Suprapubic skin (tissue), 4 donors: ENCODE measurements around the gene ABHD17C. TPM values are rescaled to one million over a fixed set of nuclear protein-coding genes. Genes with fewer than 3 reads are reported as not detected.

Experiments used
- DNase-seq, 2 donors: peaks; one replicate each; pipeline ENCODE4 v3.0.0-alpha.2; 2019; ENCODE audit warnings: low spot score in 2 of 2
- H3K27ac ChIP-seq: fragments of 200-600 bp; sonication (generic); one replicate; pipeline ENCODE4 v1.5.1; 2019
- H3K27me3 ChIP-seq: fragments of 200-600 bp; sonication (generic); one replicate; pipeline ENCODE4 v1.5.1; 2019
- H3K36me3 ChIP-seq: fragments of 200-600 bp; sonication (generic); one replicate; pipeline ENCODE4 v1.5.1; 2019
- H3K4me1 ChIP-seq: fragments of 200-600 bp; sonication (generic); one replicate; pipeline ENCODE4 v1.5.1; 2019
- H3K4me3 ChIP-seq: fragments of 200-600 bp; sonication (generic); one replicate; pipeline ENCODE4 v1.5.1; 2019; ENCODE audit warnings: mild to moderate bottlenecking
- H3K9me3 ChIP-seq: fragments of 200-600 bp; sonication (generic); one replicate; pipeline ENCODE4 v1.5.1; 2019
- EP300 ChIP-seq: sonication (generic); formaldehyde crosslinking; IDR thresholded peaks from one replicate; pipeline ENCODE4 v1.6.1; 2017; ENCODE audit warnings: antibody characterized with exemption
- POLR2A ChIP-seq, 2 donors: fragments of 450-650 bp; IDR thresholded peaks; one replicate each; pipeline ENCODE4 v1.6.1; 2017; ENCODE audit warnings: antibody characterized with exemption in 2 of 2, mild to moderate bottlenecking in 2 of 2, moderate library complexity in 2 of 2
- POLR2AphosphoS5 ChIP-seq, 3 donors: sonication (generic); formaldehyde crosslinking; IDR thresholded peaks; one replicate each; pipeline ENCODE4 v1.6.1; 2017; ENCODE audit warnings: antibody characterized with exemption in 3 of 3
- WGBS: methylation state at CpG from one replicate; pipeline ENCODE4 v1.1.5; 2018; 5-methylcytosine and 5-hydroxymethylcytosine counted together
- total RNA-seq, 4 donors: library from RNA; depleted of rRNA; stranded (reverse); fragments of >200 nt; gene quantifications; one replicate each; pipeline ENCODE4 v1.1.0, GENCODE V29; 2016
- TF ChIP-seq, protein P1 (sequence below), 2 donors: fragments of 200-600 bp in 1 of 2; fragments of 450-650 bp in 1 of 2; sonication (generic) in 1 of 2; IDR thresholded peaks; one replicate each; pipeline ENCODE4 v1.5.1; 2016 to 2019; ENCODE audit warnings: antibody characterized with exemption in 2 of 2, mild to moderate bottlenecking in 1 of 2, moderate library complexity in 1 of 2

Gene ABHD17C
- total RNA-seq, 4 donors from 2014 or later: 15.6 to 25.3 (median 21.1) TPM

GRCh38 chr15:80679167-80679803 is 15.8 kb upstream of the ABHD17C start:
- 59% methylated on average over 7 of the region's 7 CpGs for WGBS
- no peak for DNase-seq

DNA sequence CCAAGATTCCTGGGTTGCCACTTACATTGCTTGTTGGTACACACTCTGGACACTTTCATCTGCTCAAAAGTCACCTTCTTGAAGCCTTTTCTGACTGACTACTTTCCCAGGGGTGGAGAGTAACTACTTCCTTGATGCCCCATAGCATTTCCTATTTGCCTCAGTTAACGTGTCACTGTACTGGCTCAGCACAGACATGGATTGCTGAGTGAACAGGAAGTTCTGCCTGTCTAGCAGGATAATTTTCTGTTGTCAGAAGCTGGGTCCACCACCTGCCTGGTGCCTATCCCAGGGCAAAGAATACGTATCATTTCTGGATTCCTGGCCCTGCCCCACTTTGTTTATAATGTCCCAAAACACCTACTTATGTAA is 15.3 kb upstream of the ABHD17C start:
- TF ChIP-seq, protein P1, sequence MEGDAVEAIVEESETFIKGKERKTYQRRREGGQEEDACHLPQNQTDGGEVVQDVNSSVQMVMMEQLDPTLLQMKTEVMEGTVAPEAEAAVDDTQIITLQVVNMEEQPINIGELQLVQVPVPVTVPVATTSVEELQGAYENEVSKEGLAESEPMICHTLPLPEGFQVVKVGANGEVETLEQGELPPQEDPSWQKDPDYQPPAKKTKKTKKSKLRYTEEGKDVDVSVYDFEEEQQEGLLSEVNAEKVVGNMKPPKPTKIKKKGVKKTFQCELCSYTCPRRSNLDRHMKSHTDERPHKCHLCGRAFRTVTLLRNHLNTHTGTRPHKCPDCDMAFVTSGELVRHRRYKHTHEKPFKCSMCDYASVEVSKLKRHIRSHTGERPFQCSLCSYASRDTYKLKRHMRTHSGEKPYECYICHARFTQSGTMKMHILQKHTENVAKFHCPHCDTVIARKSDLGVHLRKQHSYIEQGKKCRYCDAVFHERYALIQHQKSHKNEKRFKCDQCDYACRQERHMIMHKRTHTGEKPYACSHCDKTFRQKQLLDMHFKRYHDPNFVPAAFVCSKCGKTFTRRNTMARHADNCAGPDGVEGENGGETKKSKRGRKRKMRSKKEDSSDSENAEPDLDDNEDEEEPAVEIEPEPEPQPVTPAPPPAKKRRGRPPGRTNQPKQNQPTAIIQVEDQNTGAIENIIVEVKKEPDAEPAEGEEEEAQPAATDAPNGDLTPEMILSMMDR (IDR thresholded peaks at IDR 0.05): no peak
- TF ChIP-seq POLR2AphosphoS5 (IDR thresholded peaks at IDR 0.05): no peak
- WGBS: 31% methylated on average over 2 of the region's 2 CpGs
- H3K9me3 ChIP-seq: no peaks in the 10 kb centered on the region
- H3K4me1 ChIP-seq: peaks cover 8% of the 10 kb centered on the region
- no peaks in the 10 kb centered on the region for H3K27me3 ChIP-seq
- no peak overlapping the region for H3K4me3 ChIP-seq
- no peak for DNase-seq
- H3K27ac ChIP-seq: peak overlapping the region; percentile 59
- no peaks in the 10 kb centered on the region for H3K36me3 ChIP-seq

More at GRCh38 chr15:80679167-80679803, 15.8 kb upstream of the ABHD17C start:
- peaks cover 12% of the 10 kb centered on the region for H3K4me1 ChIP-seq
- H3K4me3 ChIP-seq: no peak overlapping the region
- no peaks in the 10 kb centered on the region for H3K36me3 ChIP-seq
- peak overlapping the region; percentile 59 for H3K27ac ChIP-seq
- H3K9me3 ChIP-seq: no peaks in the 10 kb centered on the region
- TF ChIP-seq POLR2AphosphoS5 (IDR thresholded peaks at IDR 0.05) (peak in 1 of 3 donors; percentile 20), POLR2A (IDR thresholded peaks at IDR 0.05) (no peak)
- H3K27me3 ChIP-seq: no peaks in the 10 kb centered on the region

DNA sequence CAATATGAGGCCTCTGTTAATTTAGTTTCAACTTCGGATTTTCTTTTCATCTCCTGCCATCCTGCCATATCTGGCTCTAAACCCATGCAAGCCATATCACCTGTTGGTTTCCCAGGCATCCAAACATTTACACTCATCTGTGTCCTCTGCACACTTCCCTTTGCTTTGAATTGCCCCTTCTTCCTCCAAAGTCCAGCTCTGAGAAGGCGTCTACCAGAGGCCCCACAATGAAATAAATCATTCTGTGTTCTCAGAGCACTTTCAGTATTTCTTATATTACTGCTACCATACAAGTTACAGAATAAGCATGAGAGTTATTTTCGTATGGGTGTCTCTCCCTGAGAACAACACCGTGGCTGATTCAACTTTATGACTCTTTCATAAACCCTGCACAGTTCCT is 12.9 kb upstream of the ABHD17C start:
- peaks cover 7% of the 10 kb centered on the region for H3K4me1 ChIP-seq
- H3K36me3 ChIP-seq: no peaks in the 10 kb centered on the region
- H3K27me3 ChIP-seq: no peaks in the 10 kb centered on the region
- no peak for TF ChIP-seq POLR2AphosphoS5 (IDR thresholded peaks at IDR 0.05)
- no peak for TF ChIP-seq POLR2A (IDR thresholded peaks at IDR 0.05)
- TF ChIP-seq, protein P1 (IDR thresholded peaks at IDR 0.05): no peak
- TF ChIP-seq EP300: no peak
- no peaks in the 10 kb centered on the region for H3K9me3 ChIP-seq
- H3K4me3 ChIP-seq: no peak overlapping the region
- DNase-seq: no peak
- WGBS: 81% methylated on average over 4 of the region's 4 CpGs
- no peak overlapping the region for H3K27ac ChIP-seq

GRCh38 chr15:80684697-80685096 is 10.4 kb upstream of the ABHD17C start:
- no peaks in the 10 kb centered on the region for H3K9me3 ChIP-seq
- H3K4me3 ChIP-seq: no peak overlapping the region
- TF ChIP-seq POLR2A (IDR thresholded peaks at IDR 0.05): no peak
- TF ChIP-seq, protein P1 (IDR thresholded peaks at IDR 0.05): no peak
- TF ChIP-seq POLR2AphosphoS5 (IDR thresholded peaks at IDR 0.05): no peak
- TF ChIP-seq EP300: no peak
- DNase-seq: no peak
- no peaks in the 10 kb centered on the region for H3K27me3 ChIP-seq
- no peak overlapping the region for H3K27ac ChIP-seq
- peaks cover 5% of the 10 kb centered on the region for H3K4me1 ChIP-seq
- H3K36me3 ChIP-seq: no peaks in the 10 kb centered on the region

GRCh38 chr15:80685628-80686027 is 9.5 kb upstream of the ABHD17C start:
- Histone ChIP-seq H3K27me3 (no peaks in the 10 kb centered on the region), H3K27ac (no peak overlapping the region), H3K4me1 (no peaks in the 10 kb centered on the region), H3K36me3 (no peaks in the 10 kb centered on the region), H3K4me3 (no peak overlapping the region), H3K9me3 (no peaks in the 10 kb centered on the region)
- no peak for TF ChIP-seq EP300
- WGBS: 86% methylated on average over 1 of the region's 1 CpG
- DNase-seq: no peak

DNA sequence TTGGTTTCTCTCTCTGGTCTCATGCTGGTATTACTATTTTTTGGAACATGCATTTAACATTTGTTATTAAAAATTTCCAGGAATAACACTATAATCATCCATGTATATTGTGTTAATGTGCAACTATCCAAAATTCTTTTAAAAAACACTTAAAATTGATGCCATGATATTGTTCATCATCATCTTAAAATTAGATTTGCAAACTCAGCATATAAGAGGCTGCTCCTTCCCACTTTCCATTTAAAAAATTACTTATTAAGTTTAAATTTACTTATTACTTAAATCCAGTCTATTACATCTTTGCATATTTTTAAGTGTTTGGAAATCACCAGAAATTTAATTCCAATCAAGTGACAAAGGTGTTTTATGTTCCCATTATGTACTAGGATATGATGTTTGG is 5.8 kb upstream of the ABHD17C start:
- TF ChIP-seq EP300 (no peak), POLR2A (IDR thresholded peaks at IDR 0.05) (no peak), POLR2AphosphoS5 (IDR thresholded peaks at IDR 0.05) (no peak)
- TF ChIP-seq, protein P1 (IDR thresholded peaks at IDR 0.05): no peak
- no peak for DNase-seq
- Histone ChIP-seq H3K27me3 (no peaks in the 10 kb centered on the region), H3K9me3 (no peaks in the 10 kb centered on the region), H3K27ac (no peak overlapping the region), H3K36me3 (no peaks in the 10 kb centered on the region), H3K4me3 (no peak overlapping the region), H3K4me1 (peaks cover 8% of the 10 kb centered on the region)
